Measurements from ENCODE around the gene DEFB132.

- TF ChIP-seq CTCF (IDR thresholded peaks at IDR 0.05; ENCODE audit: insufficient read depth, low read length, poor library complexity, severe bottlenecking) (no peak), EZH2phosphoT487 (conservative IDR thresholded peaks at IDR 0.05; ENCODE audit: low read length) (no peak)
Observed at GRCh38 chr20:289693-290083, 32.2 kb downstream of the DEFB132 start.

Measured in SU-DHL-6 (cell line).